D721Med (cell line): ENCODE data around the gene CCDC172.

ENCODE experiments used
- DNase-seq: peaks from one replicate; pipeline ENCODE4 v3.0.0; 2011; ENCODE audit warnings: low spot score; ENCODE audit not compliant: insufficient read length
- FAIRE-seq: peaks from 2 replicates; lab custom pipeline; 2011; peaks lifted over from hg19 to GRCh38; lab: Jason Lieb, UNC
- CTCF ChIP-seq: IDR thresholded peaks from 2 replicates; pipeline ENCODE4 v1.5.1; 2012; ENCODE audit warnings: mild to moderate bottlenecking, control low read depth; ENCODE audit not compliant: insufficient read depth; ENCODE audit errors: missing control alignments

Gene CCDC172

GRCh38 chr10:116329153-116329552 is 4.9 kb downstream of the CCDC172 start:
- no peak for TF ChIP-seq CTCF
- FAIRE-seq (no peak), DNase-seq (no peak)

- TF ChIP-seq CTCF: no peak
- no peak for DNase-seq
- no peak for FAIRE-seq
These were observed 7.6 kb downstream of the CCDC172 start for GRCh38 chr10:116331815-116332214.

- TF ChIP-seq CTCF: no peak
- DNase-seq: no peak
- FAIRE-seq: no peak
These were observed 12.6 kb downstream of the CCDC172 start for GRCh38 chr10:116336866-116337265.

- FAIRE-seq: no peak
- DNase-seq: no peak
- TF ChIP-seq CTCF: no peak
These were observed 27.9 kb downstream of the CCDC172 start for GRCh38 chr10:116352125-116352524.

- DNase-seq (no peak), FAIRE-seq (no peak)
- no peak for TF ChIP-seq CTCF
These were observed 29.6 kb downstream of the CCDC172 start for GRCh38 chr10:116353817-116354216.

GRCh38 chr10:116355341-116355740 is 31.1 kb downstream of the CCDC172 start:
- TF ChIP-seq CTCF: no peak
- FAIRE-seq (no peak), DNase-seq (no peak)

- FAIRE-seq: no peak
These were observed 32.6 kb downstream of the CCDC172 start for GRCh38 chr10:116356833-116357232.

More at GRCh38 chr10:116356833-116357232, 32.6 kb downstream of the CCDC172 start:
- TF ChIP-seq CTCF: no peak
- DNase-seq: no peak
